ENCODE data around the gene LHPP.

The LHPP gene

GRCh38 chr10:124497196-124497881, 35.7 kb downstream of the LHPP start:
- no peak for DNase-seq (ENCODE audit: low read depth)

GRCh38 chr10:124498056-124498455, 36.4 kb downstream of the LHPP start:
- no peak for DNase-seq (ENCODE audit: low read depth)

- no peak for DNase-seq (ENCODE audit: low read depth)
These were observed 39.1 kb downstream of the LHPP start for GRCh38 chr10:124500757-124501156.

GRCh38 chr10:124504711-124505110, 43.1 kb downstream of the LHPP start:
- DNase-seq (ENCODE audit: low read depth): no peak

GRCh38 chr10:124505279-124505678, 43.7 kb downstream of the LHPP start:
- no peak for DNase-seq (ENCODE audit: low read depth)

GRCh38 chr10:124508070-124508667, 46.5 kb downstream of the LHPP start:
- peak; percentile 9 for DNase-seq (ENCODE audit: low read depth)

- DNase-seq (ENCODE audit: low read depth): no peak
These were observed 47.4 kb downstream of the LHPP start for GRCh38 chr10:124508907-124509454.

GRCh38 chr10:124509880-124510632, 48.4 kb downstream of the LHPP start:
- no peak for DNase-seq (ENCODE audit: low read depth)

GRCh38 chr10:124510759-124511158, 49.1 kb downstream of the LHPP start:
- DNase-seq (ENCODE audit: low read depth): no peak

- DNase-seq (ENCODE audit: low read depth): no peak
These were observed 49.8 kb downstream of the LHPP start for GRCh38 chr10:124511205-124512039.

- no peak for DNase-seq (ENCODE audit: low read depth)
These were observed 50.4 kb downstream of the LHPP start for GRCh38 chr10:124512040-124512428.

GRCh38 chr10:124512600-124512999, 51.0 kb downstream of the LHPP start:
- DNase-seq (ENCODE audit: low read depth): no peak

- no peak for DNase-seq (ENCODE audit: low read depth)
These were observed 53.8 kb downstream of the LHPP start for GRCh38 chr10:124515244-124515970.

- no peak for DNase-seq (ENCODE audit: low read depth)
These were observed 54.6 kb downstream of the LHPP start for GRCh38 chr10:124516181-124516580.

GRCh38 chr10:124516746-124517397, 55.2 kb downstream of the LHPP start:
- no peak for DNase-seq (ENCODE audit: low read depth)

GRCh38 chr10:124517461-124517860, 55.8 kb downstream of the LHPP start:
- no peak for DNase-seq (ENCODE audit: low read depth)

- no peak for DNase-seq (ENCODE audit: low read depth)
These were observed 56.3 kb downstream of the LHPP start for GRCh38 chr10:124517931-124518330.

GRCh38 chr10:124518366-124518765, 56.7 kb downstream of the LHPP start:
- DNase-seq (ENCODE audit: low read depth): no peak

- DNase-seq (ENCODE audit: low read depth): no peak
These were observed 59.2 kb downstream of the LHPP start for GRCh38 chr10:124520558-124521428.

- no peak for DNase-seq (ENCODE audit: low read depth)
These were observed 59.8 kb downstream of the LHPP start for GRCh38 chr10:124521429-124521871.

All from GM04503 (cell line).